Left lung (tissue), 10 donors: Measurements from ENCODE around the gene SCN2B. TPM values are rescaled to one million over a fixed set of nuclear protein-coding genes. Genes with fewer than 3 reads are reported as not detected.

ENCODE experiments used
- ATAC-seq: fragments of 200-7000 bp; cut with Tn5 transposase; one replicate; pipeline ENCODE4 v1.9.1; 2020; ENCODE audit warnings: moderate library complexity
- DNase-seq, 4 donors: peaks; one replicate each; pipeline ENCODE4 v3.0.0-alpha.2; 2013 to 2020
- H3K27ac ChIP-seq, 2 donors: fragments of 200-600 bp; sonication (generic) in 1 of 2; one replicate each; pipeline versions ENCODE4 v1.5.0 to v1.8.0; 2020 to 2021
- H3K27me3 ChIP-seq, 2 donors: fragments of 200-600 bp; sonication (generic) in 1 of 2; one replicate each; pipeline versions ENCODE4 v1.5.0 to v1.8.0; 2020 to 2021
- H3K36me3 ChIP-seq, 2 donors: fragments of 200-600 bp; sonication (generic) in 1 of 2; one replicate each; pipeline versions ENCODE4 v1.5.0 to v1.8.0; 2020 to 2021
- H3K4me1 ChIP-seq, 2 donors: fragments of 200-600 bp; one replicate each; pipeline ENCODE4 v1.8.0; 2021
- H3K4me3 ChIP-seq, 2 donors: fragments of 200-600 bp; sonication (generic) in 1 of 2; one replicate each; pipeline versions ENCODE4 v1.5.0 to v1.8.0; 2020 to 2021; ENCODE audit warnings: mild to moderate bottlenecking in 1 of 2
- H3K9me3 ChIP-seq, 2 donors: fragments of 200-600 bp; sonication (generic) in 1 of 2; one replicate each; pipeline versions ENCODE4 v1.5.0 to v1.8.0; 2020 to 2021
- CTCF ChIP-seq, 2 donors: fragments of 200-600 bp; sonication (generic) in 1 of 2; IDR thresholded peaks; one replicate each; pipeline versions ENCODE4 v1.5.0 to v1.8.0; 2021; ENCODE audit warnings: antibody characterized with exemption in 2 of 2
- intact Hi-C, 2 donors: fragments of 100-400 bp; cut with DNase I; formaldehyde crosslinking; loops; one replicate each; pipeline versions ENCODE4 v1.11.2 to v1.14.2; 2022
- polyA plus RNA-seq, 6 donors: library from polyadenylated mRNA; unstranded; fragments of 120-200 nt; gene quantifications; one replicate each; pipeline ENCODE4 v1.2.1, GENCODE V29; 2013; ENCODE audit not compliant: insufficient read length in 6 of 6
- total RNA-seq, 2 donors: library from RNA; stranded (reverse); fragmentation: NEBNext Ultra II Directional; extraction: Animal tissue kit (Norgen Biotek cat#: 25700); gene quantifications; one replicate each; pipeline ENCODE4 v1.2.1, GENCODE V29; 2021
- donor health status: DM: no; HTN: yes; CAD: no.
- donor health status: DM: no; HTN: no; CAD: no.

Gene SCN2B
- total and polyA plus RNA-seq, 8 donors, result 1.0 to 5.9 (median 4.8) TPM

GRCh38 chr11:118222437-118222836 lies 46.0 kb upstream of the SCN2B start:
- DNase-seq, result no peak
- intact Hi-C loops, result no loop called here
- H3K4me1 ChIP-seq, result peaks cover 0 to 80% of the 10 kb centered on the region in 2 donors
- H3K36me3 ChIP-seq, result no peaks in the 10 kb centered on the region
- H3K27me3 ChIP-seq, result no peaks in the 10 kb centered on the region
- no peak for TF ChIP-seq CTCF (IDR thresholded peaks at IDR 0.05)
- H3K4me3 ChIP-seq, result no peak overlapping the region
- ATAC-seq, result no peak
- no peaks in the 10 kb centered on the region for H3K9me3 ChIP-seq
- no peak overlapping the region for H3K27ac ChIP-seq

DNA sequence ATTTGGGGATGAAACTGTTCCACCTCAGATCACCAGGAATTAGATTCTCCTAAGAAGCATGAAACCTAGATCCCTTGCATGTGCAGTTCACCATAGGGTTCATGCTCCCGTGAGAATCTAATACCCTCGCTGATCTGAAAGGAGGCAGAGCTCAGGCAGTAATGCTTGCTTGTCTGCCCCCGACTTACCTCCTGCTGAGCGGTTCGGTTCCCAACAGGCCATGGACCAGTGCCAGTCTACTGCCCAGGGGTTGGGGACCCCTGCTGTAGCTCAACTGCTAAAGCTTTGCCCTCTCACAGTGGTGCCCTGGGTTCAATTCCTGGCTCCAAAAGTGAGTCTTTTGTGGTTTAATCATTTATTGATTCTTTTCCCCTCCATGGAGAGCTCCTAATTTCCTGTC lies 45.0 kb upstream of the SCN2B start:
- intact Hi-C loops, result no loop called here

DNA sequence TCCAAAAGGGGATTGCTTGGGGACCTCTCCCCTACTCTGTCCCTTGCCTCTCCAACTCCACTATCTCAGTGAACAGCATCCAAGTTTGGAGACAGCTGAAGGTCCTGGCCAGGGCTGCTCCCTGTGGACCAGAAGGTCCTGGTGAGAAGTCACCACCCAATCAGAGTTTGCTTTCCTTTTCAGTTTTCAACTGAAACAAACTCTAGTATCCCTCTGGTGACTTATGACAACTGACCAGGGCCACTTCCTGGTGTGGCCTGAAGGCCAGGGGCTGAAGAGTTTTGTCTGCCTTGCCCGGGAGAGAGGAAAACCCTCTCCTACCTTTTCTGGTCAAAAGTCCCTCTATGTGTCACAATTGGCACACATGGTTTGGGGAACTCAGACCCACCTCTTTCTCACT lies 43.3 kb upstream of the SCN2B start:
- H3K27ac ChIP-seq, result peak overlapping the region in 1 of 2 donors; percentile 38
- no peaks in the 10 kb centered on the region for H3K36me3 ChIP-seq
- DNase-seq (no peak), ATAC-seq (no peak)
- H3K27me3 ChIP-seq, result no peaks in the 10 kb centered on the region
- peaks cover 0 to 83% of the 10 kb centered on the region in 2 donors for H3K4me1 ChIP-seq
- intact Hi-C loops, result no loop called here
- no peaks in the 10 kb centered on the region for H3K9me3 ChIP-seq
- TF ChIP-seq CTCF (IDR thresholded peaks at IDR 0.05), result no peak
- no peak overlapping the region for H3K4me3 ChIP-seq

More for the DNA sequence above, 45.0 kb upstream of the SCN2B start:
- no peak for ATAC-seq
- no peak overlapping the region for H3K4me3 ChIP-seq
- H3K27me3 ChIP-seq, result no peaks in the 10 kb centered on the region
- H3K4me1 ChIP-seq, result peaks cover 0 to 80% of the 10 kb centered on the region in 2 donors
- no peak for TF ChIP-seq CTCF (IDR thresholded peaks at IDR 0.05)
- H3K9me3 ChIP-seq, result no peaks in the 10 kb centered on the region
- H3K27ac ChIP-seq, result no peak overlapping the region
- no peaks in the 10 kb centered on the region for H3K36me3 ChIP-seq
- no peak for DNase-seq

DNA sequence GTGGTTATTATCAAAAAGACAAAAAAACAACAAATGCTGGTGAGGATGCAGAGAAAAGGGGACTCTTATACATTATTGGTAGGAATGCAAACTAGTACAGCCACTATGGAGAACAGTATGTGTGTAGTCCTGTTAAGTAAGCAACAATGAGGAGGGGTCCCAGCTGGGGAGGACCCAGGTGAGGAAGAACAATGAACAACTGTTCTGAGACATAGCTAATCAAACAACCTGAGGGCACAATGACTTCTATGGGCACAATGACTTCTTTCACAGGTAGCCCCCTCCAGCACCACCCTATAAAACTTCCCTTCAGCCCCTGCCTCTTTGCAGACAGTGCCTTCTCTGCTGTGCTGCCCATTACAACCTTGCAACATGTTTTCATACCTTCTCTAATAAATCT lies 42.8 kb upstream of the SCN2B start:
- TF ChIP-seq CTCF (IDR thresholded peaks at IDR 0.05), result no peak
- Histone ChIP-seq H3K4me1 (peaks cover 0 to 88% of the 10 kb centered on the region in 2 donors), H3K27me3 (no peaks in the 10 kb centered on the region), H3K4me3 (no peak overlapping the region), H3K9me3 (no peaks in the 10 kb centered on the region), H3K27ac (no peak overlapping the region), H3K36me3 (no peaks in the 10 kb centered on the region)
- intact Hi-C loops, result no loop called here
- DNase-seq, result no peak
- no peak for ATAC-seq

DNA sequence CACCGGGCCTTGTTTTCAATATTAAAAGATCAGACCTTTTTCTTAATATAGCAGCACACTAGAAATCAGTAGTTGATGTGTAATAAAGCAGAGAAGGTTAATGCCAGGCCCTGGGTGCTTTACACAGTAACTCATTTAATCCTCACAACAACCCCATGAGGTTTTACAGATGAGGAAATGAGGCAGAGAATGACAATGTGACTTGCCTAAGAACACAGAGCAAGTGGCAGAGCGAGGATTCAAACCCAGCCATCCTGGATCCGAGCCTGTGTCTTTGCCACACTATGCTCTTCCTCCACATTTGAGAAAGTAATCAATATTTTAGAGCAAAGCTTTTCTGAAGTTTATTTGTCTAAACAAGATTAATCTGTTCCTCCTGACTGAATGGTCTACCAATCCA lies 41.1 kb upstream of the SCN2B start:
- ATAC-seq (no peak), DNase-seq (no peak)
- Histone ChIP-seq H3K36me3 (no peaks in the 10 kb centered on the region), H3K27me3 (no peaks in the 10 kb centered on the region), H3K27ac (peak overlapping the region in 1 of 2 donors; percentile 18), H3K4me3 (no peak overlapping the region), H3K4me1 (peaks cover 0 to 94% of the 10 kb centered on the region in 2 donors), H3K9me3 (no peaks in the 10 kb centered on the region)
- TF ChIP-seq CTCF (IDR thresholded peaks at IDR 0.05), result no peak
- intact Hi-C loops, result no loop called here
